Sciatic nerve (tissue), 2 donors: ENCODE measurements around the gene PCDHGA2. TPM values are rescaled to one million over a fixed set of nuclear protein-coding genes. Genes with fewer than 3 reads are reported as not detected.
"Not testable (repeated sequence)": the region's sequence is repeated elsewhere in the genome, so short reads cannot be mapped to it uniquely, and the experiment has no call there.

Experiments
- ATAC-seq: fragments of 200-7000 bp; cut with Tn5 transposase; one replicate; pipeline ENCODE4 v1.9.1; 2020; ENCODE audit warnings: mild to moderate bottlenecking, moderate library complexity
- DNase-seq: peaks from one replicate; pipeline ENCODE4 v3.0.0-alpha.2; 2020; ENCODE audit warnings: low spot score
- intact Hi-C: fragments of 100-400 bp; cut with DNase I; formaldehyde crosslinking; loops from one replicate; pipeline ENCODE4 v1.14.2; 2022
- total RNA-seq: library from RNA; stranded (reverse); fragmentation: NEBNext Ultra II Directional; extraction: Animal tissue kit (Norgen Biotek cat#: 25700); gene quantifications from one replicate; pipeline ENCODE4 v1.2.1, GENCODE V29; 2021
- donor health status: DM: no; HTN: no; CAD: no.
- donor health status: DM: no; HTN: no; CAD: no.

Gene PCDHGA2
- total RNA-seq, 1 donor from 2014 or later: 13.5 TPM

DNA sequence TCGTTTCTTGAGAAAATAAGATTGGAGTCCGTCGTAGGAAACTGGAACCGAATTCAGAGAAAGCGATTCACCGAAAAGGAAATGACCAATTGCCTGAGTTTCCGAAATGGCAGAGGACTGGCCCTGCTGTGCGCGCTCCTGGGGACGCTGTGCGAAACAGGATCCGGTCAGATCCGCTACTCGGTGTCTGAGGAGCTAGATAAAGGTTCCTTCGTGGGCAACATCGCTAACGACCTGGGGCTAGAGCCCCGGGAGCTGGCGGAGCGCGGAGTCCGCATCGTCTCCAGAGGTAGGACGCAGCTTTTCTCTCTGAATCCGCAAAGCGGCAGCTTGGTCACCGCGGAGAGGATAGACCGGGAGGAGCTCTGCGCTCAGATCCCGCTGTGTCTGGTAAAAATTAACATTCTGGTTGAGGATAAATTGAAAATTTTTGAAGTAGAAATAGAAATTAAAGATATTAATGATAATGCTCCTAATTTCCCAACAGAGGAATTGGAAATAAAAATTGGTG, 5.4 kb downstream of the PCDHGA2 start:
- DNase-seq (no peak), ATAC-seq (no peak)
- intact Hi-C loops: no loop called here

DNA sequence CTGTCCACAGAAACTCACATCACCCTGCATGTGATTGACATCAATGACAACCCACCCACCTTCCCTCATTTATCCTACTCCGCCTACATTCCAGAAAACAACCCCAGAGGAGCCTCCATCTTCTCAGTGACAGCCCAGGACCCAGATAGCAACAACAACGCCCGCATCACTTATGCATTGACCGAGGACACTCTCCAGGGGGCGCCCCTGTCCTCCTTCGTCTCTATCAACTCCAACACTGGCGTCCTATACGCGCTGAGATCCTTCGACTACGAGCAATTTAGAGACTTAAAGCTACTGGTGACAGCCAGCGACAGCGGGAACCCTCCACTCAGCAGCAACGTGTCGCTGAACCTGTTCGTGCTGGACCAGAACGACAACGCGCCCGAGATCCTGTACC, 6.8 kb downstream of the PCDHGA2 start:
- intact Hi-C loops: no loop called here
- no peak for ATAC-seq
- no peak for DNase-seq

GRCh38 chr5:141346017-141346416, 7.5 kb downstream of the PCDHGA2 start:
- intact Hi-C loops, DNase-seq, ATAC-seq: not testable (repeated sequence)

DNA sequence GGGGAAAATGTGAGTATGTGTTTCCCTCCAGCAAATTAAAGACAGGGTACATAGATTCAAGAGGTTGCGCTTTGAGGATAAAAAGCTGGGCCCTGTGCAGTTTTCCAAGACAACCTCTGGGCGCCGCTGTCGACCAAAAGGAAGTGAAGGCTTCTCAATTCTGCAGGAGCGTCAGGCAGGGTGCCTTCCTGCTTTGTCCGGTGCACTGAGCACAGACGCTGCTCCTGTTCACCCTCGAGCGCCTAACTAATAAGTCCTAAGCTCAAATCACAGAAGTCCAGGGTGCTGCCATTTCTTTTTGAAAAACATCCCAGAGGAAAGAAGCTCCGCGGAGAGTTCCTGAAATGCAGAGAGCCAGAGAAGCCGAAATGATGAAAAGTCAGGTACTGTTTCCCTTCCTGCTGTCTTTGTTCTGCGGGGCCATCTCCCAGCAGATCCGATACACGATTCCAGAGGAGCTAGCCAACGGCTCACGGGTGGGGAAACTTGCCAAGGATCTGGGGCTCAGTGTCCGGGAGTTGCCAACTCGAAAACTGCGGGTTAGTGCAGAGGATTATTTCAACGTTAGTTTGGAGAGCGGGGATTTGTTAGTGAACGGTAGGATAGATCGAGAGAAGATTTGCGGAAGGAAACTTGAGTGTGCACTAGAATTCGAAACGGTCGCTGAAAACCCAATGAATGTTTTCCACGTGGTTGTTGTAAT, 11.5 kb downstream of the PCDHGA2 start, which contains the start of gene PCDHGB1:
TSS of gene PCDHGB1 (plus strand) at position 183 of the 703 bp plus-strand sequence. CDS start at position 345, 162 bp downstream.
- DNase-seq (no peak), ATAC-seq (no peak)
- intact Hi-C loops: no loop called here

- ATAC-seq: no peak
- intact Hi-C loops: no loop called here
- no peak for DNase-seq
Observed at GRCh38 chr5:141351591-141351990, 13.0 kb downstream of the PCDHGA2 start.

- ATAC-seq (no peak), DNase-seq (no peak)
- intact Hi-C loops: no loop called here
Observed at GRCh38 chr5:141354900-141355469, 16.4 kb downstream of the PCDHGA2 start, which contains the start of gene PCDHGA4. TSS of gene PCDHGA4 (plus strand) at chr5:141355021. CDS start at chr5:141355108, 87 bp downstream.

GRCh38 chr5:141355641-141356040, 17.1 kb downstream of the PCDHGA2 start:
- no peak for ATAC-seq
- DNase-seq: no peak
- intact Hi-C loops: no loop called here

DNA sequence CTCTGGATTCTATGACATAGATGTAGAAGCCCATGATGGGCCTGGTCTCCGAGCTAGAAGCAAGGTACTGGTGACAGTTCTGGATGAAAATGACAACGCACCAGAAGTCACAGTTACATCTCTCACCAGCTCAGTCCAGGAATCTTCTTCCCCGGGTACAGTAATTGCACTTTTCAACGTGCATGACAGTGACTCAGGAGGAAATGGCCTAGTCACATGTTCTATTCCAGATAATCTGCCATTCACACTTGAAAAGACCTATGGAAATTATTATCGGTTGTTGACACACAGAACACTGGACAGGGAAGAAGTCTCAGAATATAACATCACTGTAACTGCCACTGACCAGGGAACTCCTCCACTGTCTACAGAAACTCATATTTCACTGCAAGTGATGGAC, 17.6 kb downstream of the PCDHGA2 start:
- intact Hi-C loops: no loop called here
- no peak for DNase-seq
- no peak for ATAC-seq

GRCh38 chr5:141356950-141357349, 18.4 kb downstream of the PCDHGA2 start:
- DNase-seq (no peak), ATAC-seq (no peak)
- intact Hi-C loops: no loop called here

DNA sequence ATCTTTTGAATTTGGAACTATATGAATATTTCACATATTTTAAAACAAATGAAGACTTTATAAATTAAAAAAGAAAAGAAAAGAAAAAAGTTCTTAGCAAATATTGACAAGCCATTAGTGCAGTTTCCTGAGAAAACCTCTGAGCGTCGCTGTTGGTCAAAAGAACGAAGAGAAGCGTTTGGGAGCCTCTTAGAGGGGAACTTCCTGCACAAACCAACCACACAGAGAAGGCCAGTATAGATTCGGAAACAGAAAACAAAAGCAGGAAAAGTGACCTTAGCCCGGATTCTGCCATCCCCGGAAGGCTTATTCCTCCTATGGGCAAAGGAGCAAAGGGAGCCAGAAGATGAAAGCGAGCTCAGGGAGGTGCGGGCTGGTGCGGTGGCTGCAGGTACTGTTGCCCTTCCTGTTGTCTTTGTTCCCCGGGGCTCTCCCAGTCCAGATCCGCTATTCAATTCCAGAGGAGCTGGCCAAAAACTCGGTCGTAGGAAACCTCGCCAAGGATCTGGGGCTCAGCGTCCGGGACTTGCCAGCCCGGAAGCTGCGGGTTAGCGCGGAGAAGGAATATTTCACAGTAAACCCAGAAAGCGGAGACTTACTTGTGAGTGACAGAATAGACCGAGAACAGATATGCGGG, 21.3 kb downstream of the PCDHGA2 start, which contains the start of gene PCDHGB2:
TSS of gene PCDHGB2 (plus strand) at position 205 of the 637 bp plus-strand sequence. CDS start at position 347, 142 bp downstream.
- no peak for DNase-seq
- intact Hi-C loops: no loop called here

GRCh38 chr5:141360685-141361084, 22.1 kb downstream of the PCDHGA2 start:
- intact Hi-C loops: no loop called here
- no peak for ATAC-seq
- no peak for DNase-seq

More for the DNA sequence above, 21.3 kb downstream of the PCDHGA2 start, which contains the start of gene PCDHGB2:
- no peak for ATAC-seq

DNA sequence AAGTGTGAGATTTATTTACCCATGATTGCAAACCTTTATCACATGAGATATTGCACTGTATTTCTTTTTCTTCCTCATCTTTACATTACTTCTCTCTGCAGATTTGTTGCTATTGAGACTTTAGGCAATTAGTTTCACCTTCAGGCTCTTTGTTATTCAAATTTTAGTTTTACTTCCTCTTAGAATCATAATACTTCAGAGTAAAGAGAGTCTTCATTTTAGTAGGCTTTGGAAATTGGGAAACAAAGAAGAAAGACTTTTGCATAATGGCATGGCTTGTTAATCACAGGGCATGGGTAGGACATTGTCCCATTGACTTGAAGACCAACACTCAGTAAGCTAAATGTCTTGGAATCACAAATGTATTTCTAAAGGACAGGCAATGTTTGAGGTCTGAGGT, 24.2 kb downstream of the PCDHGA2 start:
- intact Hi-C loops: no loop called here
- ATAC-seq (no peak), DNase-seq (no peak)

GRCh38 chr5:141363952-141364660, 25.5 kb downstream of the PCDHGA2 start, which contains the start of gene PCDHGA5:
TSS of gene PCDHGA5 (plus strand) at chr5:141364162. CDS start at chr5:141364331, 169 bp downstream.
- intact Hi-C loops: no loop called here
- DNase-seq (no peak), ATAC-seq (no peak)

GRCh38 chr5:141366016-141366896, 27.7 kb downstream of the PCDHGA2 start:
- ATAC-seq (no peak), DNase-seq (no peak)
- intact Hi-C loops: no loop called here

GRCh38 chr5:141369994-141370848, 31.7 kb downstream of the PCDHGA2 start, which contains the start of gene PCDHGB3:
TSS of gene PCDHGB3 (plus strand) at chr5:141370242. CDS start at chr5:141370395, 153 bp downstream.
- intact Hi-C loops: no loop called here
- DNase-seq (no peak), ATAC-seq (peak; percentile 61)

GRCh38 chr5:141371572-141372475, 33.3 kb downstream of the PCDHGA2 start:
- intact Hi-C loops: no loop called here
- DNase-seq: no peak
- no peak for ATAC-seq
